Tibial nerve (tissue), 4 donors: ENCODE results near the gene NFKB1.

Experiments
- EP300 ChIP-seq, 2 donors: sonication (generic); formaldehyde crosslinking; IDR thresholded peaks; one replicate each; pipeline ENCODE4 v1.6.1; 2017; ENCODE audit warnings: antibody characterized with exemption in 2 of 2, mild to moderate bottlenecking in 1 of 2
- POLR2A ChIP-seq, 2 donors: fragments of 450-650 bp; IDR thresholded peaks; one replicate each; pipeline ENCODE4 v1.6.1; 2017; ENCODE audit warnings: antibody characterized with exemption in 2 of 2, mild to moderate bottlenecking in 2 of 2, moderate library complexity in 2 of 2
- TF ChIP-seq, protein P1 (sequence below), 5 experiments: fragments of 200-600 bp in 3 of 5; fragments of 450-650 bp in 2 of 5; sonication (generic) in 3 of 5; IDR thresholded peaks; one replicate each; pipeline ENCODE4 v1.5.1; 2016 to 2019; ENCODE audit warnings: antibody characterized with exemption in 5 of 5, mild to moderate bottlenecking in 3 of 5, moderate library complexity in 2 of 5

DNA sequence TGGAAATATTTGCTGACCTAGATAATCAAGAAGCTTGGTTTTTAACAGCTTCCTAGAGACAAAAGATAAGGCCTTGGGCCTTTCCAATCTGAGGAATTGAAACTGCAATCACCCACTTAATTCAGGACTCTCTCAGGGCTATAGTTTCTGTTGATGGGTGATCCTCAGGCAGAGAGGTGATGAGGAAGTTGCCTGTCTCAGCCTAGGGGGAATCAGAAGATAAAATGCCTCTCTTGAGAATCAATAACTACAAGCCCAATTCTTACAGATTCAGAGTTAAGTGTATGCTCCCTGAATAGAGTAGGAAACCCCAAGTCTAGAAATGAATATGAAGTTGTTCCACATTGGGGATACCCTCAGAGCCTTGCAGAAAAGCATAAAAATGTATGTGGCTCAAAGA lies 45.5 kb downstream of the NFKB1 start:
- TF ChIP-seq, protein P1, sequence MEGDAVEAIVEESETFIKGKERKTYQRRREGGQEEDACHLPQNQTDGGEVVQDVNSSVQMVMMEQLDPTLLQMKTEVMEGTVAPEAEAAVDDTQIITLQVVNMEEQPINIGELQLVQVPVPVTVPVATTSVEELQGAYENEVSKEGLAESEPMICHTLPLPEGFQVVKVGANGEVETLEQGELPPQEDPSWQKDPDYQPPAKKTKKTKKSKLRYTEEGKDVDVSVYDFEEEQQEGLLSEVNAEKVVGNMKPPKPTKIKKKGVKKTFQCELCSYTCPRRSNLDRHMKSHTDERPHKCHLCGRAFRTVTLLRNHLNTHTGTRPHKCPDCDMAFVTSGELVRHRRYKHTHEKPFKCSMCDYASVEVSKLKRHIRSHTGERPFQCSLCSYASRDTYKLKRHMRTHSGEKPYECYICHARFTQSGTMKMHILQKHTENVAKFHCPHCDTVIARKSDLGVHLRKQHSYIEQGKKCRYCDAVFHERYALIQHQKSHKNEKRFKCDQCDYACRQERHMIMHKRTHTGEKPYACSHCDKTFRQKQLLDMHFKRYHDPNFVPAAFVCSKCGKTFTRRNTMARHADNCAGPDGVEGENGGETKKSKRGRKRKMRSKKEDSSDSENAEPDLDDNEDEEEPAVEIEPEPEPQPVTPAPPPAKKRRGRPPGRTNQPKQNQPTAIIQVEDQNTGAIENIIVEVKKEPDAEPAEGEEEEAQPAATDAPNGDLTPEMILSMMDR (IDR thresholded peaks at IDR 0.05): no peak
- no peak for TF ChIP-seq EP300 (IDR thresholded peaks at IDR 0.05)
- TF ChIP-seq POLR2A (IDR thresholded peaks at IDR 0.05): no peak
